Activated CD8-positive, alpha-beta T cell treated with anti-CD3 and anti-CD28 coated beads for 36 hours (primary cell): Measurements from ENCODE around the gene SPOP. TPM values are rescaled to one million over a fixed set of nuclear protein-coding genes. Genes with fewer than 3 reads are reported as not detected.
A peak's percentile ranks its signal among the peaks of the same experiment; 100 is the strongest.

Experiments
- ATAC-seq: fragments of 200-7000 bp; cut with Tn5 transposase; one replicate; pipeline ENCODE4 v1.10.0; 2021; ENCODE audit warnings: mild to moderate bottlenecking, moderate library complexity
- CTCF ChIA-PET: fragments of 350-600 bp; sonication (Branson Sonifier 250); formaldehyde crosslinking; loops from one replicate; lab custom pipeline; 2021; ENCODE audit warnings: antibody characterized with exemption; lab: Charles Lee
- POLR2A ChIA-PET: fragments of 350-600 bp; sonication (Branson Sonifier 250); formaldehyde crosslinking; loops from one replicate; lab custom pipeline; 2021; ENCODE audit warnings: antibody characterized with exemption; lab: Charles Lee
- DNase-seq: peaks from one replicate; pipeline ENCODE4 v3.0.0-alpha.2; 2020
- H3K27ac Mint-ChIP-seq: one replicate; pipeline ENCODE4 v1.8.0; 2021; ENCODE audit warnings: mild to moderate bottlenecking, mixed read lengths
- H3K27me3 Mint-ChIP-seq: one replicate; pipeline ENCODE4 v1.8.0; 2021; ENCODE audit warnings: mixed read lengths
- H3K36me3 Mint-ChIP-seq: one replicate; pipeline ENCODE4 v1.8.0; 2021; ENCODE audit warnings: low read depth, mixed read lengths
- H3K4me1 Mint-ChIP-seq: one replicate; pipeline ENCODE4 v1.8.0; 2021; ENCODE audit warnings: low read depth, mixed read lengths
- H3K4me3 Mint-ChIP-seq: one replicate; pipeline ENCODE4 v1.8.0; 2021; ENCODE audit warnings: mild to moderate bottlenecking, moderate library complexity, mixed read lengths
- H3K9me3 Mint-ChIP-seq: one replicate; pipeline ENCODE4 v1.8.0; 2021; ENCODE audit warnings: mixed read lengths
- intact Hi-C: fragments of 100-400 bp; cut with micrococcal nuclease; formaldehyde crosslinking; loops from one replicate; pipeline ENCODE4 v1.10.0; 2022
- total RNA-seq, 2 experiments: library from RNA; stranded (reverse); gene quantifications; one replicate each; pipeline ENCODE4 v1.2.3, GENCODE V29; 2021
- TF ChIP-seq, protein P1 (sequence below): fragments of 200-600 bp; IDR thresholded peaks from one replicate; pipeline ENCODE4 v1.8.0; 2022; ENCODE audit warnings: antibody characterized with exemption, mild to moderate bottlenecking

Gene SPOP
- total RNA-seq, 2 experiments from 2014 or later, result 61.6 to 63.5 TPM

DNA sequence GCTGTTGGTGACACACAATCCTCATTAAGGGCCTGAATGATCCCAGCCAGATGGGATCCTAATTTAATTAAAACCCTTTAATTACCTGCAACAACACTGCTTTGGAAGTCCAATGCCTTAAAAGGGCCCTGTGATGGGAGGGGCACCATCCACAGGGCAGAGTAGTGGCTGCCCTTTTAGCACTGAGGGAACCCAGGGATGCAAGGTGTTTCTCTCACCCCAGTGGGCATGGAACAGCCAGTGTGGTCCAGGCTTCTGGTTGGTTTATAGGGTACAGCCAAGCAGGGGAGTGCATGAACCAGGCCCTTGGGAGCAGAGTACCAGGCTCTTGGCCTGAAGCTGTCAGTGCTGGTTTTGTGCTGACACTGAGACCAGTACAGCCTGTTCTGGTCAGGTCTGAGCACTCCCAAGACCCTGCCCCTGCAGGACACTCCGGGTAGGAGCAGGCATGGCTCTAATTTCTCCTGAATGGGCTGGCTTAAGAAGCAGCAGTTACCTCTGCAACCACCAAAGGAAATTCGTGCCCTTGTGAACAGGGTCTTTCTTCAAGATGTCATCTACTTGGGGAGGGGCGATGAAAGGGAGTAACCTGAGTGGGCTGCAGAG, 92.4 kb downstream of the SPOP start:
- DNase-seq (no peak), ATAC-seq (peak; percentile 45)
- Mint-ChIP-seq H3K4me3 (no peak overlapping the region), H3K4me1 (no peaks in the 10 kb centered on the region), H3K27me3 (no peaks in the 10 kb centered on the region), H3K36me3 (no peaks in the 10 kb centered on the region), H3K9me3 (no peaks in the 10 kb centered on the region), H3K27ac (no peak overlapping the region)
- ChIA-PET CTCF (interaction anchor here (1.5 to 1.7 kb wide), 2 partner anchors 9 to 110 kb away, joined by 3 to 4 read pairs; partner anchors contain the start of gene NXPH3), POLR2A (no interaction called here)
- TF ChIP-seq, protein P1, sequence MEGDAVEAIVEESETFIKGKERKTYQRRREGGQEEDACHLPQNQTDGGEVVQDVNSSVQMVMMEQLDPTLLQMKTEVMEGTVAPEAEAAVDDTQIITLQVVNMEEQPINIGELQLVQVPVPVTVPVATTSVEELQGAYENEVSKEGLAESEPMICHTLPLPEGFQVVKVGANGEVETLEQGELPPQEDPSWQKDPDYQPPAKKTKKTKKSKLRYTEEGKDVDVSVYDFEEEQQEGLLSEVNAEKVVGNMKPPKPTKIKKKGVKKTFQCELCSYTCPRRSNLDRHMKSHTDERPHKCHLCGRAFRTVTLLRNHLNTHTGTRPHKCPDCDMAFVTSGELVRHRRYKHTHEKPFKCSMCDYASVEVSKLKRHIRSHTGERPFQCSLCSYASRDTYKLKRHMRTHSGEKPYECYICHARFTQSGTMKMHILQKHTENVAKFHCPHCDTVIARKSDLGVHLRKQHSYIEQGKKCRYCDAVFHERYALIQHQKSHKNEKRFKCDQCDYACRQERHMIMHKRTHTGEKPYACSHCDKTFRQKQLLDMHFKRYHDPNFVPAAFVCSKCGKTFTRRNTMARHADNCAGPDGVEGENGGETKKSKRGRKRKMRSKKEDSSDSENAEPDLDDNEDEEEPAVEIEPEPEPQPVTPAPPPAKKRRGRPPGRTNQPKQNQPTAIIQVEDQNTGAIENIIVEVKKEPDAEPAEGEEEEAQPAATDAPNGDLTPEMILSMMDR, result no peak
- intact Hi-C loops, result no loop called here

DNA sequence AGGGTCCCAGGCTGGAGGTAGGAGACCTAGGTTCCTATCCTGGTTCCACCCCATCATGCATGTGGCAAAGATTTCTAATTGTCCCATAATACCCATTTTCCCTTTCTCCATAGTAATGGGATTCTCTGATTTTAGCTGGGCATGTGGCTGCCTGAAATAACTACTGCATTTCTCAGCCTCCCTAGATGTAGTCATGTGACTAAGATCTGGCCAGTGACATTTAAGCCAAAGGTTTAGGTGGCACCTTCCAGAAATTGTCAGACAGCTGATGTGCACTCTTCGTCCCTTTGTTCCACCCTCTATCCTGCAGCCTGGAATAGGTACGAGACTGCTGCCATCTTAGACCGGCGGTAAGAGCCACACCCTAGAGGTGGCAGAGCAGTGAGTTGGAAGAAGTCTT, 94.0 kb downstream of the SPOP start:
- CTCF ChIA-PET, result no interaction called here
- no peaks in the 10 kb centered on the region for H3K36me3 Mint-ChIP-seq
- TF ChIP-seq, protein P1, result no peak
- DNase-seq, result no peak
- H3K9me3 Mint-ChIP-seq, result no peaks in the 10 kb centered on the region
- ATAC-seq, result no peak
- peaks cover under 1% of the 10 kb centered on the region for H3K27me3 Mint-ChIP-seq
- H3K4me1 Mint-ChIP-seq, result no peaks in the 10 kb centered on the region
- H3K27ac Mint-ChIP-seq, result no peak overlapping the region
- POLR2A ChIA-PET, result no interaction called here
- intact Hi-C loops, result no loop called here
- H3K4me3 Mint-ChIP-seq, result no peak overlapping the region

DNA sequence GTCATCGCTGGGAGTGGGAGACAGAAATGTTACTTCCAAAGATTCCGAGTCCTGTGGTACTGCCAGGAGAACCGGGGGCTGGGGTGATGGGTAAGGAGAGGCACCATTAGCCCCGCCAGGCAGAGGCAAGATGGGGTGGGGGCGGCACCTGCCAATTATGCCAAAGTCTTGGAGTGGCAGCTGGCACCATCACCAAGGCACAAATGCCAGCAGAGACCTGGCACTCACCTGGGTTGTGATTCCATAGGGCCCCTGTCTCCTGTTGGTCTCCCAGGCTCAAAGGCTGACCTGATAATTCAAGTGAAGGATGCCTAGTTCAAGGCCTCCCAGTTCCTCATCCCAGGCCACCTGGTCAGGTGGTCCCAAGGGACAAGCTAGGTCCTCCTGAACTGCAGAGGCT, 94.7 kb downstream of the SPOP start:
- Mint-ChIP-seq H3K27ac (no peak overlapping the region), H3K27me3 (peaks cover 3% of the 10 kb centered on the region), H3K4me3 (no peak overlapping the region), H3K9me3 (no peaks in the 10 kb centered on the region), H3K36me3 (no peaks in the 10 kb centered on the region), H3K4me1 (no peaks in the 10 kb centered on the region)
- ChIA-PET CTCF (interaction anchor here (1.4 kb wide), 1 partner anchor 26 kb away, joined by 5 read pairs; no protein-coding TSS in a partner anchor), POLR2A (no interaction called here)
- no peak for ATAC-seq
- DNase-seq, result no peak
- TF ChIP-seq, protein P1, result no peak
- intact Hi-C loops, result no loop called here

DNA sequence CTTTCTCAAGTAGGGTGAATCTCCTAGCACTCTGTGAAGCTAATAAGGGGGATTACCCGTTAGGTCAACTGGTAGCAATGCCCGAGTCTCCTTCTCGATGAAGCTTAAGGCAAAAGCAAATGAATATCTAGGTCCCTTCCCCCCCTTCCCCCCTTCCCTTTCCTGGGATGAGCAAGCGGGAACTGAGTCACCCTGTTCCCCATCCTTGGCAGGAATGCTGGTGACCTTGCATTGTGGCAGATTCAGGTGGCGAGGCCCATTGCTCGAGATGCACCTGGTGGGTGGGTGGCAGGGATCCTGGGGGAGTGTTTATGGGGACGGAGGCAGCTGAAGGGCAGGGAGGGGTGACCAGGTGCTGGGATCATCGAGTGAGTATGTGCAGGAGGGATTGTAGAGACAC, 95.1 kb downstream of the SPOP start:
- Mint-ChIP-seq H3K27ac (no peak overlapping the region), H3K27me3 (peaks cover 7% of the 10 kb centered on the region), H3K36me3 (no peaks in the 10 kb centered on the region), H3K4me1 (peaks cover 4% of the 10 kb centered on the region), H3K9me3 (no peaks in the 10 kb centered on the region), H3K4me3 (no peak overlapping the region)
- POLR2A ChIA-PET, result no interaction called here
- CTCF ChIA-PET, result interaction anchor here (1.4 kb wide), 1 partner anchor 26 kb away, joined by 5 read pairs; no protein-coding TSS in a partner anchor
- intact Hi-C loops, result no loop called here
- ATAC-seq (no peak), DNase-seq (no peak)
- TF ChIP-seq, protein P1, result no peak

DNA sequence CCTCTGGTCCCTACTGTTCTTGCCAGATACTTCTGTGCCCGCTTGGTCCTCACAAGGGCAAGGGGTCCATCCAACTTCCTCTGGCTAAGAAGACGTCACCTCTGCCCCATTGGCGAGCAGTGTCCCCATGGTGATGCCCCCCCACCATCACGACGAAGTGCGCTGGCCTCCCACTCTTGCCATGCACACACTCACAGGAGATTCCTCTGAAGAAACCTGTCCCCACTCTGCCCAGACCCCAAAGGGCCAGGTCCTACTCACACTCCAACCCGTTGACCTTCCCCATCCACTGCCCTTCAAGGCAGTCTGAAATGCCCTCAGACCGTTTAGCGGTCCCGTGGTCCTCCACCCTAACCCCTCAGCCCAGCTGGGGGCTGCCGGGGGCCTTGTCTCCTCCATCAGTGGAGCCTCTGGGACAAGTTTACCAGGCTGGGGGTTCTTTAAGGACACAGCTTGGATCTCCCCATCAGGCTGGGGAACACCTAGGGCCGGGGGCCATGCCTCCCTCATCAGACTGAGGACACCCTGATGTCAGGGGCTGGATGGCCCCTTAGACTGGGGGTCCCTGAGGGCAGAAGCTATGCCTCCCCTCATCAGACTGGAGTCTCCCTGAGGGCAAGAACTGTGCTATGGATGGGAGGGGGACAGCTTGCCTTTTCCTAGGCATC, 95.7 kb downstream of the SPOP start:
- CTCF ChIA-PET, result interaction anchor here (1.4 kb wide), 1 partner anchor 25 kb away, joined by 5 read pairs; no protein-coding TSS in a partner anchor
- Mint-ChIP-seq H3K4me1 (peaks cover 6% of the 10 kb centered on the region), H3K9me3 (no peaks in the 10 kb centered on the region), H3K27ac (no peak overlapping the region), H3K27me3 (peaks cover 13% of the 10 kb centered on the region), H3K36me3 (no peaks in the 10 kb centered on the region), H3K4me3 (no peak overlapping the region)
- ATAC-seq (no peak), DNase-seq (no peak)
- intact Hi-C loops, result no loop called here
- TF ChIP-seq, protein P1, result no peak
- POLR2A ChIA-PET, result no interaction called here
